NCI-H1105 (cell line): Measurements from ENCODE around the gene SP4.

ENCODE experiments used
- DNase-seq: peaks from one replicate; lab custom pipeline; 2025; lab: John Stamatoyannopoulos, UW

Gene SP4

DNA sequence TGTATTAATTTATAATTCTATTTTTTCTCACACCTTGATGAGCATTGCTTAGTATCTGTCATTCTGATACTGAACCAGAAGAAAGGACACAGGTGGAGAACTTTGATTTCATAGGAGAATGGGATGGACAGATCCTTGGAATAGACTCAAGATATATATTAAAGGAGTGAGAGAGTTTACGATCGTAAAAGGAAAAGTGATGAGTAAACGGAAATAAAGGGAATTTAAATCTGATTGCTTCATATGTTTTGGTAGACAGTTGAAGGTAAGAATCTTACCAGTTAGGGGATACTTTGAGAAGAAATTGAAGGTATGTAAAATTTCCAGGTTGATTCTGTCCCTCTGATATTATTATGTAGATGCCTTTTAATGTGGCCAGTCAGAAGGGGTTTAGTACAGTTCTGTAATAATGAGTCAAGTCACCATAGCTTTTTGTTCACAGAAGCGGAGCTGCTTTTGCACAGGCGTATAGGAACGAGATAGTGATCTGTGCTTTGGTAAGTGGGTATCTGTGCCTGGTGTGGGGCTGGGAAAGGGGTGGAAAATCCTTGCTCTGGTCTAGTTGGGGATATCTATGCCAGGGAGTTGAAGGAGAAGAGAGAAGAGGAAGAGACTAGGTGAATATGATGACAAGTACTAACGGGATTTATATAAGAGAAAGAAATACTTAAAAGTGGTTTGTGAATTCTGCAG lies 15.4 kb downstream of the SP4 start:
- DNase-seq = no peak

DNA sequence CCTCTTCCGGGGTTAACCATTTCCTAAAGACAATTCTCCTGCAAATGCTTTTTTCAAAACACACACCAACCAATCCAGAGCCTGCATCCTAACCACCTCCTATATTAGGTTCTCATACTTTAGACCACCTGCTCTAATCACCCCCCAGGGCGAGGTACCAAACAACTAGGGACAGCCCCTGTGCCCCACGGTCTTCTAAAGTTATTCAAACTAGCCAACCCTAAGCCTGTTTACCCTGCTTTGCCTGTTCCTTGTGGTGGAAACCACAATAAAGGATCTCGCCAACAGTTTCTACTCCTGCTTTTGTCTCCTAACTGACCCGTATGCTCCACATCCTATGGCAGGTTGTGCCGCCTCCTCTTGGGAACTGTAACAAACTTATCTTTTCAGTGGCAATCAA lies 21.1 kb downstream of the SP4 start:
- DNase-seq = no peak

DNA sequence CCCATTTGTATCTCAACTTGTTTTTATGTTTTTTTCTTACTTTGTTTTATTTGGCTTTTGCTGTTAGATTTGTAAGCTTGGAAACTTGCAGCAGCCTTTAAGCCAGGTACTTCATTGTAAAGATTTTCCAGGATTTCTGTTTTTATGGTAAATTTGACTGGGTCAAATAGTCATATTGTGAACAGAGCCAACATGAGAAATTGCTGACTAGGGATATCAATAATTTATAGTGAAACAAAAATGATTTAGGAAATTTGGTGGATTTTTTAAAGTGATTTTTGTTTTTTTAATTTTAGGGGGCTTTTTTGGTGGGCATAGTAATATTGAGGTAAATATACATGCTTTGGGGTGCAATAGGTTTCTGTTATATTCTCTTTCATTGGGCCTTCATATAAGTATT lies 22.2 kb downstream of the SP4 start:
- no peak for DNase-seq

DNA sequence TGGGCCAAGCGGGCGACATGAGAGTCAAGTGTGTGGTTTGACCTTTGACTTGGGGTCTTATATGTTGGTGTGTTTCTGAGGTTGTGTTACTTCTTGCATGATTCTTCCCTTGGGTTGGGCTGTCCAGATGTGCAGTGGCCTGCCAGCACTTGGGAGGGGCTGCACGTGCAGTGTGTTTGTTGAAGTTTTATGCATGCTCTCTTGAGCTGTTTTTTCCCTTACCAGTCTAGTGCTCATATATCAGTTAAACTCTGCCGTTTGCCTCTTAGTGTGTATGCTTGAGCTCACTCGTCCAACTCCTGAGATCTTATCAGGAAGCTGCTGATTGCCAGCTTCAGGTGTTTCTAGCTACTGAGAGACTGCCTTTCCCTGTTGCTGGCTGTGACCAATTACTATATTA lies 23.1 kb downstream of the SP4 start:
- DNase-seq = no peak

DNA sequence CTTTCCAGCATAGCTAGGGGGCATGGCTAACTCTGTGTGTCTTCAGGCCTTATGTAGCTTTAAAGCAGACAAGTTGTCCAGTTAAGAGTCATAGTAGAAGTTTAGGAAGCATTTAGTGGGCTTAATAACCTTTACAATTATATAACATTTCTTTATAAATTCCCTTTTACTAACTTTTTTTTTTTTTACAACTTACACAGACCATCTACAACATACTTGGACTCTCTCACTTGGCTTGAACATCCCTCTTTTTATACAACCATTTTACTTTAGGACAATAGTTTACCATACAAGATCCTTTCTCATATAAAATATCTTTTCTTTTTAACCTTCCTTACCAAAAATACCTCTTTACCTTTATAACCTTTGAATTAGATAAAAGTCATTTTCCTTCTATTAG lies 26.3 kb downstream of the SP4 start:
- DNase-seq = no peak

DNA sequence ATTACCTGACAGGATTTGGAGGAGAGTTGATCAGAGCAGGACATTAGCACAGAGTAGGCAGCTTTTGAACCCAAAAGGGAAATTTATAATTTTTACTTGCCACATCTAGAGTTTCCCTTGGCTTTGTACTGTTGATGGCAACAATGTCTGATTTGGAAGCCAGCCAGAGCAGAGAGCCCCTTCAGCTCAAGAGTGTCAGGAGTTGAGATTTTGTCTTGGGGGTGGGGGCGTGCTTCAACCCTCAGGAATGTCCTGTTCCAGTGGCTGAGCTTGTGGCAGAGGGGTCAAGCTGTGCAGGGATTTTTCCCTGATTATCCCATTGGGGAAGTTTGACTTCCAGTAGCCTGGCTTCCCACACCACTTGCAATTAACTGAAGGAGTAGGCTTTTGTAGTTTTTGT lies 27.0 kb downstream of the SP4 start:
- DNase-seq = no peak

DNA sequence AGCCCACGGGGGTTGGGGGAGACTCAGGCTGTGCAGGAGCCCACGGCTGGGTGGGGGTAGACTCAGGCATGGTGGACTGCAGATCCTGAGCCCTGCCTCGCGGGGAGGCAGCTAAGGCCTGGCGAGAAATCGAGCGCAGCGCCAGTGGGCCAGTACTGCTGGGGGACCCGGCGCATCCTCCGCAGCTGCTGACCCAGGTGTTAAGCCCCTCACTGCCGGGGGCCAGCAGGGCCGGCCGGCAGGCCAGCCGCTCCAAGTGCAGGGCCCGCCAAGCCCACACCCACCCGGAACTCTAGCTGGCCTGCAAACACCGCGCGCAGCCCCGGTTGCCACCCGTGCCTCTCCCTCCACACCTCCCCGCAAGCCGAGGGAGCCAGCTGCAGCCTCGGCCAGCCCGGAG lies 33.4 kb downstream of the SP4 start:
- DNase-seq = no peak

DNA sequence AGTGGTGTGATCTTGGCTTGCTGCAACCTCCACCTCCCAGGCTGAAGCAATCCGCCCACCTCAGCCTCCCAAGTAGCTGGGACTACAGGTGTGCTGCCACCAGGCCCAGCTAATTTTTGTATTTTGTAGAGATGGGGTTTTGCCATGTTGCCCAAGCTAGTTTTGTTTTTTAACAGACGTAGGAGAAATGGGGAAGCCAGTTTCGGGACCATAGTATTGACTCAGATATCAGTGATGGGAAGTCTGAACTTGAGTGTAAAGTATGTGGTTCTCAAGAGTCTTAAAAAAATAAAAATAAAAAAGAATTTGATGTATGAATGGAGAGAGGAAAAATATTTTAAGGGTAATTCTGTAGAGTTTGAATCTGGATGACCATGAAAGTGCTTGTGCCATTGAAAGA lies 34.2 kb downstream of the SP4 start:
- no peak for DNase-seq

DNA sequence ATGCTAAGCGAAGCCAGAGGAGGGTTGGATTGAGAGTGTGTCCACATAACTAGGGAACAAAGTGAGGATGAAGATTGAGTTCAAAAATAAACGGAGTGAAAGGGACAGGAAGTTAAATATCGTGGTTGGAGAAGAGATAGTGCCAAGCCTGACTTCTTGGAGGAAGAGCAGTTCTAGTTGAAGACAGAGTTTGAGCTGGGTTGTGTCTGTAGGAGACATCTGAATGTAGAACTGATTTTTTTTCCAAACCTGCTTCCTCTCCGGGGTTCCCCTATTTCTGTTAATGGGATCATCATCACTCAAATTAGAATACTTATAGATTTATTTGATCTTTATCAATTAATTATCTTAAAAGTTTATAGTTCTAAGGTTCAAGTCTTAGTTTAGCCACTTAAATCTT lies 35.6 kb downstream of the SP4 start:
- DNase-seq = no peak

DNA sequence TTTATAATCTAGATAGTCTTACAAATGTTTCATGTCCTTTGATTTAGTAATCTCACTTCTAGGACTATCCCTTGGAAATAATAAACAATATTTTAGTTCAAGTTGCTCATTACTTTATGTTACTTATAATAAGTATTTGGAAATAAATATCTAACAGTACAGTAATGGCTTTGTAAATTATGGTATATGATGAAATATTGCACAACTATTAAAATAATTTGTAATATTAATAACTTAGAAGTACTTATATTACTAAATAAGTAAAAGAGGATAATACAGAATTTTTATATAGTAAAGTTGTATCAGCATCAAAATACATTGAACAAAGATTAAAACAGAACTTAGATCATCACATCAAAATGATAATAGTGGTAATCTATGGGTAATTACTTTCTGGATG lies 41.1 kb downstream of the SP4 start:
- DNase-seq = no peak

DNA sequence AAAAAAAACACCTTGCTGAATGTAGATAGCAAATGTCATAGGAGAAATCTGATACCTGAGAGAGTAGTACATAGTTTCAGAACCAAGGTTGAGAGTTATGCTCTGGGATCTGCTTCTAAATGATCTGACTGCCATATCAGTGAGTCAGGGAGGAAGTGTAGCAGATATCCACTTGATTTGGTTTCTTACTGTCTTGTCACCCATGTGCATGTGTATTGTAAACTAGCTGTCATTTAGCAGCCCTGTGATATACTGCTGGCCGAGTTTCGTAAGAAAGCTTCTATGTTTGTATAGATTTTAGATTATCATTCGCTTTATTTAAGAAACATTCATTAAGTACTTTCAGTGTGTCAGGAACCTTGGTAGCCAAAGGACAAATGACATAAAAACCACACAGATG lies 42.0 kb downstream of the SP4 start:
- no peak for DNase-seq

DNA sequence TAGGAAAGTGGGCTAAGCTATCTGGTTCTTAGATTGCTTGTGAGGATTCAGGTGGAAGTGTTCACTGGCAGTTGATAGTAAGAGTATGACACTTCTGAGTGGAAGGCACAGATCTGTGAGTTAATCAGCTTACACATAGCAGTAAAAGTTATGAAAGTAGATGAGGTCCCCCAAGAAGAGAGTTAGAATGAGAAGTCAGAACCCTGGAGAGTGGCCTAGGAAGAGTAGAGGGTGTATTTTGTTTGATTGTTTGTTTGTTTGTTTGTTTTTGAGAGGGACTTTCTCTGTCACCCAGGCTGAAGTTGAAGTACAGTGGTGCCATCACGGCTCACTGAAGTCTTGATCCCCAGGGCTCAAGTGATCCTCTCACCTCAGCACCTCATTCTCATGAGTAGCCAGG lies 44.1 kb downstream of the SP4 start:
- DNase-seq = no peak

DNA sequence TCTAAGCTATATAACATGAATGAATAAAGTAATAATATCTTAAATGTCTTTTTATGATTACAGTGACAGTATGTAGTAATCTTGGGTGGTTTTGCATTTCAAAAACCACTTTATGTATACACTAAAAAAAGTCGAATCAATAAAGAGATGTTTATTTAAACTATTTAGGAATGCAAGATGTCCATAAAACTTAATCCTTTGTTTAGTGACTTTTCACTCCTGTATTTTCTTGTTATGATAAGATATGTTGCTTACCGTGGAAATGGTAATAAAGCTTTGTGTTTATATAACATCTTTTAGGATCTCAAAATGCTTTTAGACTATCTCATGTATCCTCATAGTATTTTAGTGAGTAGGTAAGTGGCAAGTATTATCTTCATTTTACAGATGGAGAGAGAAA lies 48.5 kb downstream of the SP4 start:
- DNase-seq = no peak

DNA sequence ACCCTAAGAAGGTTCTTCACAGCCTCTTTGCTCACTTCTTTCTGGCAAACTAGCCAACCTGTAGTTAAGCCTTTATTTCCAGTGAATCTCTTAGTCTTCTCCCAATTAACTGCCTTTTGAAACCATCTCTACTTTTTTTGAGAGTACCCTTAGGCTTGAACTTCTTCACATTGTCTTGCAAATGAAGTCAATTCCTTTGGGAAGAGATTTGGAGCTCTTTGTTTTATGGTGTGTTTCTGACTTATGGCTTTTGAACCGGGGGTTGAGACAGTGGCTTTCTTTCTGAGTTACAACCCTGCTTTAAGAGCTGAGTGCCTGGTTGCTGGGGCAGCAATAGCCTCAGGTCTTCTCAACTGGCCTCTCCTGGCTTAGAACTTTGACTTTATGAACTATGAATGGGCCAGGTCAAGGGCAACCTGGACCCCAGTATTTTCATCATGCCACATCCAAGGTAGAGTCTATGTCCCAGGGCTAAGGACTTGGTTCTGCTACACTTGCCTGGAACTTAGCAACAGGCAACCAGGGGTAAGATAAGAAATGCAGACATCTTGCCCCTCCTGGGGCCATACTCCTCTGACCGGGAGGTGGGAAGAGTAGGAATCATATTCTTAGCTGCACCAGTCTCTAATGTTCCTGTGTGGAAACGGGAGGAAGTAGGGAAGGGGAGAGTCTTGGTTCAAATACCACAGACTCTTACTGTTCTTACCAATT lies 53.0 kb downstream of the SP4 start:
- no peak for DNase-seq

DNA sequence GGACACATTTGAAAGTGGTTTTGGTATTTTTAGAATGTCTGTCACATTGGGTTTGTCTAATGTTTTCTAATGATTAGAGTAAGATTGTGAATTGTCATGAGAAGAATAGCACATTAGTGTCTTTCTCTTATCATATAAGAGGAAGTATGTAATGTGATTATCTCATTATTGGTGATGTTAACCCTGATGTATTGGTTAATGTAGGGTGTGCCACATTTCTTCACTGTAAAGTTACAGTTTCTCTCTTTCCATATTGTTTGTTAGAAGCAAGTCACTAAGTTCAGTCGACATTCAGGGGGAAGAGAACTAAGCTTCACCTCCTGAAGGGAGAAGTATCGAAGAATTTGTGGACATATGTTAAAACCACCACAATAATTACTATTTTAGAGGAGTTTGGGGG lies 58.6 kb downstream of the SP4 start:
- DNase-seq = no peak

DNA sequence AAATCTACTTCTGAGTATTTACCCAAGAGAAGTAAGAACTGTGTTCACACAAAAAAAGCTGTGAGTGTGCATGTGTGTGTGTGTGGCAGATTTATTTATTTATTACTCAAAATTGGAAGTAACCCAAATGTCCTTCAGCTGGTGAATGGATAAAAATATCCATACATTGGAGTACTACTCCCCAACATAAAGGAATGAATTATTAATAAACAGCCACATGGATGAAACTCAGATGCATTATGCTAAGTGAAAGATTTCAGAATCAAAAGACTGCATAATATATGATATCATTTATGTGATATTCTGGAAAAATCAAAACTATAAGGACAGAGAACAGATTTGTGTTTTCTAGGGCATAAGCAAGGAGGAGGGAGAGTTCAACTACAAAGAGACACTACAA lies 67.8 kb downstream of the SP4 start:
- no peak for DNase-seq

DNA sequence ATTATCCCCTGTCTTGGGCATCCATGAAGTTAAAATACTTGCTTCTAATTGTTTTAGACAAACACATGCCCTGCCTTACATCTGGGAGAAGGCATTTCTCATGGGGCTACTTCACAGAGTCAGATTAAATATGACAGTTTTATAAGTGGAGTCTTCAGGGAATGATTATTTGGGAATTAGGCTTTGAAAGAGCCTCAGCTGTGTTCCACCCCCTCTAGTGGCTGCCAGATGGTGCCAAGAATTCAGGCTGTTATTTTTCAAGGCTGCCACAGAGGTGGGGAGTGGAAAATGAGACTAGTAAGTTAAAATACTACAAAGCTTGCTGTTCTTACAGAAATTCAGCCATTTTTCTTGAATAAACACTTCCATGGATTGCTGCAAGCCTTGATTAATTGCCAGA lies 69.2 kb downstream of the SP4 start:
- no peak for DNase-seq

DNA sequence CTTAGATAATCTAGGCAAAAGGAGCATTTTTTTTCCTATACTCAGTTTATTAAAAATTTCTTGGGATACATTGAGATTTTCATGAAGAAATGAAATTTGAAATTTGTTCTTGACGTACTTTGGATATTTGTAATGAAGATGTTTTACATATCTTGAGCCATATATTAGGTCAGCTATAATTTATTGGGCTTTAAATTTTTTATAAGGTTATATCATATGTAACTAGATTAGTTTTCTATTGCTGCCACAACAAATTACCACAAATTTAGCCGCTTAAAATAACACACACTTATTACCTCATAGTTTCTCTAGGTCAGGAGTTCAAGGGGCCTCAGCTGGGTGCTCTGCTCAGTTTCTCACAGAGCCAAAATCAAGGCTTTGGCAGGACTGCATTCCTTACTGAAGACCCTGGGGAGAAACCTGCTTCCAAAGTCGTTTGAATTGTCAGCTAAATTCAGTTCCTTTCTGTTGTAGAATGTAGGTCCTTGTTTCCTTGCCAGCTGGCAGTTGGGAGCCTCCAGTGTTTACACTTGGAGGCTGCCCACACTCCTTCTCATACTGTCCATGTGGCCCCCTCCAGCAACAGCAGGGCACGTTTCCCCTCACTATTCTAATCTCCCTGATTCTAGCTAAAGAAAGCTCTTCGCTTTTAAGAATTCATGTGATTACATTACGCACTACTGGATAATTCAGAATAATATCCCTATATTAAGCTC lies 72.4 kb downstream of the SP4 start:
- no peak for DNase-seq

DNA sequence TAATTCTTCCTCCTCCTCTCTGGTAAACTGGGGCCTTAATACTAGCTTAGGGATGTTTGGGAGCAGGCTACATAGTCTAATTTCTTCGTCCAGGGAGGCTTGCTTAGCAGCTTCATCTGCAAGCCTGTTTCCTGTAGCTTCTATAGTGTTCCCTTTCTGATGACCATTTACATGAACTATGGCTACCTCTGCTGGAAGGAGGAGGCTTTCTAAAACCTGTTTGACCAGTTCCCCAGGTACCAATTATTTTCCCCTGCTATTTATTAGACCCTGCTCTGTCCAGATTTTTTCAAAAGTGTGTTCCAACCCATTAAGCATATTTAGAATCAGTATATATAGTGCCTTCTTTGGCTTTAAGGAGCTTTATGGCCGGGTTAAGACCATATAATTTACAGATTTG lies 76.1 kb downstream of the SP4 start:
- peak; percentile 7 for DNase-seq

DNA sequence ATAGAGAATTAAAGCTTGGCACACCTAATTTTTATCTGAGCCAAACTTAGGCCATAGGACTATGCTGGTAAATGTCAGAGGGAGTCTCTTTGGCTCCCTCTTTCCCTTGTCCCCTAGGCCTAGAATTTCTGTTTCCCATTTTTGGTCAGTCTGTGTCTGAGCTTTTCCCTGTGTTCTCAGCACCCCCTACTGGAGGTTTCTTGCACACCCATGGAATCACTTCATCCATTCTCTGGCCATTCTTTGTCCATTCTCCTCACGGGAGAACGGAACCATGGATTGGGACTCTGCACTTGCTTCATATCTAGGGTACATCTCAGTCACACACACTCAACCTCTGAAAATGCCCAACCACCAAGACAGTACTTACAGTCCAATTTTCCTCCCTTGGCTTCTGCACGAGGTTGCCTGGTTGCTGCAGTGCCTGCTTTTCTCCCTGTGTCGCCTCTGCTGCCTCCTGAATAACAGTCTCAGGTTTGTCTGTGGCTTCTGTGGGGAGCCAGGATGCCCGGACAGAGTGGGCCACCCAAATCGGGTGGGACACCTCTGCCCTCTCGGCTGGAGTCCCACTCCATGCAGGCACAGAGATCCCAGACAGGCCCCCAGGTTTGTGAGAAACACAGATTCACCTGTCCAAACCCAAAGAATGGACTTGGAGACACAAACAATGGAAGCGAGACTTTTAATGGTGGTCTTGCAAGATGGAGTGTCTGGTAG lies 79.9 kb downstream of the SP4 start:
- DNase-seq = no peak

DNA sequence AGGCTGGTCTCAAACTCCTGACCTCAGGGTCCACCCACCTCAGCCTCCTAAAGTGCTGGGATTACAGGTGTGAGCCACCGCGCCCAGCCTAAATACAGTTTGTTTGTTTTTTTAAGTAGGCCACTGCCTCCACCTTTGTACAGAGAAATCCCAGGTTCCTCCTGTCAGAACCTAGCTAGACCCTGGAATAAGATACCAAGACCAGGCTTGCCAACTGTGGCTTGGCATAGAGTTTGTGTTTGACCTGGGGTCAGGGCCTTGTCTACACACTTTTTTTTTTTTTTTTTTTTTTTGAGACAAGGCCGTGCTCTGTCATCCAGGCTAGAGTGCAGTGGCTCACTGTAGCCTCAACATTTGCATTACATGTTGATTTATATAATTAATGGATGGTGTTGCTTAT lies 80.7 kb downstream of the SP4 start:
- DNase-seq = no peak

DNA sequence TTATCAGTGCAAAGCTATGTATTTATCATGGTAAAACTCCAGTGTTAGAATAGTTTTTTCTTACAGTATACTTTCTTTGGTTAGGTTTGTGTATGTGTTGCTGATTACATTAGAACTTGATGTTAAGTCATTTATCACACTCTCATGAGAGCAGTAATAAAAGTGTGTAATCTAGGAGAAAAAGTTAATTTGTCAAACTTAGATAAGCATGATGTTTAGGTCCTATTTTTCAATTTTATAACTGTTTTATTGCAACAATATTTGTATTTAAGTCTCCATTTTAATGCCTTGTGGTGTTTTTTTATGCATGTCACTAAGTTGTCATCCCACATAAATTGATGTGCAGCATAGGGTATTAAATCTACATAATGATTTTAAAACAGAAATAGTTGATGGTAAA lies 86.2 kb downstream of the SP4 start:
- DNase-seq = no peak

DNA sequence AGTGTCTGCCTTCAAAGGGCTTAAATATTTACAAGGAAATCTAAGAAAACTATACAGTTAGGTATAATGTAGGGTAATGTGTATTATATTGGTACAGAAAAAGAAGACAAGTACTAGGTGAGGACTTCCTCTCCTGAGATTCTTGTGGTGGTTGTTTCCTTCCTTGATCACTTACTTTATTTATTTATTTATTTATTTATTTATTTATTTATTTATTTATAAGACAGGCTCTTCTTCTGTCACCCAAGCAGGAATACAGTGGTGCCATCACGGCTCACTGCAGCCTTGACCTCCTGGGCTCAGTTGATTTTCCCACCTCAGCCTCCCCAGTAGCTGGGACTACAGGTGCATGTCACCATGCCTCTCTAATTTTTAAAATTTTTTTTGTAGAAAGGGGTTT lies 96.8 kb downstream of the SP4 start:
- no peak for DNase-seq
